HG02943 (cell line): Measurements from ENCODE around the gene PABPC4L.
"Not testable (repeated sequence)": the region's sequence is repeated elsewhere in the genome, so short reads cannot be mapped to it uniquely, and the experiment has no call there.

Source experiments
- ATAC-seq: cut with Tn5 transposase; IDR thresholded peaks from one replicate; pipeline ENCODE4 v1.9.1; 2021; ENCODE audit warnings: mild to moderate bottlenecking, low read depth, moderate library complexity; ENCODE audit not compliant: unreplicated experiment

Gene PABPC4L

DNA sequence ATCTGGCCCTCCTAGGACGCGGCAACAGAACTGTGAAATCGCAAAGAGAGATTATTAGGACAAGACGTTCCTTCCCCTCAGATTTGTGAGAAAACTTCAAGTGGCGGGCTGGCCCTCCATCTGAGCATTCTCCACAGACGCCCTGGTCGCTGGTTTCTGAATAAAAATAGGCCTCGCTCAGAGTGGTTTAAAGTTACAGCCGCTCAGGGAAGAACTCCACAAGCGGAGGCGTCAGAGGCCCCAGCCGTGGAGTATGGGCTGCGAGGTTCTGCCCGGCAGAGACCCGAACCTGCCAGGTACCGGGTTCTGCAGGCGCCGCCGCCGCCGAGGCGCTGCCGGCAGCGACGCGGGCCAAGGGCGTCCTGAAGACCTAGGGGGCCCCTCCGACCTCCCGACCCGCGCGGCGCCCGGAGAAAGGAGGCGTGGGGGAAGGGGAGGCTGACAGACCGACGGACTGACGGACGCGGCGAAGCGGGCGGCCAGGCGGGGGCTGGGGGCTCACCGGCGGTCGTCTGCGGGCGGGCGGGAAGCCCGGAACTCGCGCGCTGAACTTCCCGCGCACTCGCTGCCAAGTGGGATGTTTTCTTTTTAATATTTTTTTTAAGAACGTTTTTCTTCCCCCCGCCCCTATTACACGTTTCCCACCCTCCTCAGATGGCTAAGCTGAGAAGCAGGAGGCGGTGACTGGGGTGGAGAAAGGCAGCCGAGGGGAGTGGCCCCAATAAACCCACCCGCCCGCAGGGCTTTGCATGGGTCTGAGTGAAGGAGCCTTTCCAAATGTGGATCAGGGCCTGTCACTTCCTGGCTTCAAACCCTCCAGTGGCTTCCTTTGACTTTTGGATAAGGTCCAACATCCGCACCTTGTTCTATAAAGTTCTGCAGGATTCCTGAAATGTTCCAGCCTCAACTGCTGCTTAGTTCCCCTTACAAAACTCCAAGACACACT lies at the start of gene PABPC4L:
PABPC4L (minus strand) TSS at position 574 of the 946 bp plus-strand sequence. CDS start 770 bp downstream, outside the sequence.
- ATAC-seq, result no peak

DNA sequence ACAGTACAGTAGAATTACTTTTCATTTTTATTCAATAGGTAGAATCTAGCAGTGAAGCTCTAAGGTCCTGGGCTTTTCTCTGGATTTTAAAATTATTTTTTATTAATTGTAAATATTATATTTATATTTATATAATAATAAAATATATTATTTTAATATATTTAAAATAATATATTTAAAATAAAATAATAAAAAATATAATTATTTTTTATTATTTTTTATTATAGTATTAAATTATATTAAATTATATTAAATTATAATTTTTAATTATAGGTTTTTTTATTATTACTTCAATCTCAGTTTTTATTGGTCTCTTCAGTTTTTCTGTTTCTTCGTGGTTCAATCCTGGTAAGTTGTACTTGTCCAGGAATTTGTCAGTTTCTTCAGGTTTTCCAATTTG lies 49.7 kb upstream of the PABPC4L start:
- no peak for ATAC-seq

DNA sequence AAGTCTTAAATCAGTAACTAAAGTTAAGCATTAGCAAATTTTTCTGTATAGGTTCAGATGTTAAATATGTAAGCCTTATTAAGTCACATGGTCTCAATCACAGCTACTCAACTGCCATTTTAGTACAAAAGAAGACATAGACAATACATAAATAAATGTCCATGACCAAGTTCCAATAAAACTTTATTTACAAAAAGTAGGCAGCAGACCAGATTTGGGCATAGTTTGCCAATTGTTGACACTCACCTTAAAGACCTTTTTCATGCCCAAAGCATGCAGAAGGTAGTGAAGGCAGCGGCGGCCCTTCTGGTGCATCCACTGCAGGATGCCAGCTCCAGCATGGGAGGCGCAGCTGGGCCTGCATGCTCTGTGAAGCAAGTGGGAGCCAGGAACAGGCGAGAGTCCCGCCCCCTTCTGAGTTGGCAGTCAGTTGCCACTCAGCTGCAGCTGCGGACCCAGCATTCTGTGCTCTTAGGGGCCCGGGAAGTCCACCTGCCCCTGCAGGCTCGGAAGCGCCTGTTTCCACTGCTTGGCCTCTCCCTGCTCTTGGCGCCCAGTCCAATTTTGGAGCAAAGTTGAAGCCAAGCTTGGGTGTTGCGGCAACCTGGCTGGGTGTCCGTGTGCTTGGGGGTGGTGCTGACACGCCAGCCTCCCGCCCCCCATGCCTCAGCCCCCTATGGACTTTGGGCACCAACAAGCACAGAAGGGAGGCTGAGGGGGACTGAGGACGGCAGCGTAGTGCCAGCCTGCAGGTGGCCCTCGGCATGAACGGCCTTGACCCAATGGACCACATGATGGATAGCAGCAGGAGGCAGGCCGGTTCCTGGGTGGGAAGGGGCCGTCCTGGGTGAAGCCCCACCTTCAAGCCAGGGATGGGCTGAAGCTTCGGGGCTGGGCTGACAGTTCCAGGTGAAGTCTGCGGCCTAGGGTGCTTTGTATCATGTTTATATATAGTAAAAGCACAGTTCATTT lies 42.4 kb upstream of the PABPC4L start:
- no peak for ATAC-seq

DNA sequence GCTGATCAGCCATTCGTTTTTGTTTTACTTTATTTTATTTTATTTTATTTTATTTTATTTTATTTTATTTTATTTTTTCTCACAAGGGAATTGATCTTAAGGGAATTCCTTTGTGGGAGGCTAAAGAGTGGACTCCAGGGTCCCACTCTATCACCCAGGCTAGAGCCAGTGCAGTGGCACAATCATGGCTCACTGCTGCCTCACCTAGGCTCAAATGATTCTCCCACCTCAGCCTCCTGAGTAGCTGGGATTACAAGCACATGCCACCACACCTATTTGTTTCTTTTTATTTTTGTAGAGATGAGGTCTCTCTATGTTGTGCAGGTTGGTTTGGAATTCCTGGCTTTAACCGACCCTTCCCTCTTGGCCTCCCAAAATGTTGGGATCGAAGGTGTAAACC lies 17.5 kb upstream of the PABPC4L start:
- no peak for ATAC-seq

DNA sequence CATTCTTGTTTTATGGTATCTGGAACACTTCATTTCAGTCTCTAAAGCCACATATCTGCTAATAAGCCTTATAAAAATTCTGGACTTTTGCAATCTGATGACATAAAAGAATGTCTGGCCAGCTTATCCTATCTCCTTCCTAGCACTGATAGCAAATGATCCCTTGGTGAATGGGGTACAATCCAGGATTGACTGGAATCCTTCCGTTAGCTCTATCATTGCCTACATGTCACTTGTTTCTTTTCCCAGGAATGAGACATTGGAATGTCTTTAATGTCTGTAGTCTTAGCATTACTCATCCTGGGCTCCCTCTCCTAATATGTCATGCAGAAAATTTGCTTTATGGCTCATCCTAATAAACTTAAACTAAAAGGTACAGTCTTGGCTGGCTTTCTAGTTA lies 14.8 kb upstream of the PABPC4L start:
- no peak for ATAC-seq

DNA sequence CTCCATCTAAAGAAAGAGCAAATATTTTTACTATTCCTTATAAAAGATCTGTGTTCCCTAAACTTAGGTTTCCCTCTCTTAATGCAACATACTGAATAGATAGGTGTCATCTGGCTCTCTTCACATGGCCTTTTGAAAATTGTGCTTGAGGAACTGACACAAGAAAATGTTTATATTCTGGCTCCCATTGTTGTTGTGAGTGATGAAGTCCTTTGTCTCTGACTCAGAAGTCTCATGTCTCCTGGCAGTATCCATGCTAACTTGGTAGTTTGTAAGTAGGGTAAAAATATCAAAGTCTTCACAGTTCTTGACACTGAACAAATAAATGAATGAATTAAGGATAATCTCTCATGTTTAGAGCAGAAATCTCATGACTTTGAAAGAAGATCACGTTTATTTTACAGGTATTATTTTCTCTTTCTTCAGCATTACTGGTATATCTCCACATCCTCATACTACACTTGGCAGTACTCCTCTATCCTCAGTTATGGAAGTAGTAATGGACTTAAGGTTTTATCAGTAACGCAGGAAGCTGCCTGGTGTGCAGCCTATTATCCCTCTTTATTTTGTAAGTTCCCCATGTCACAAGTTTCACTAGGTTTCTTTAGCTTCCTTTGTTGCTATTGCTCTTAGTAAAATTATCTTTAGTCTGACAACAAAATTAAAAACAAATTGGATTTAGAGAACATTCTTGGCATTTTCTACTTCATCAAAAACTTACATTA lies 14.2 kb upstream of the PABPC4L start:
- no peak for ATAC-seq

DNA sequence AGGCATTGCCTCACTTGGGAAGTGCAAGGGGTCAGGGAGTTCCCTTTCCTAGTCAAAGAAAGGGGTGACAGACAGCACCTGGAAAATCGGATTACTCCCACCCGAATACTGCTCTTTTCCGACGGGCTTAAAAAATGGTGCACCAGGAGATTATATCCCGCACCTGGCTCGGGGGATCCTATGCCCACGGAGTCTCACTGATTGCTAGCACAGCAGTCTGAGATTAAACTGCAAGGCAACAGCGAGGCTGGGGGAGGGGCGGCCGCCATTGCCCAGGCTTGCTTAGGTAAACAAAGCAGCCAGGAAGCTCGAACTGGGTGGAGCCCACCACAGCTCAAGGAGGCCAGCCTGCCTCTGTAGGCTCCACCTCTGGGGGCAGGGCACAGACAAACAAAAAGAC lies 6.4 kb upstream of the PABPC4L start:
- ATAC-seq, result not testable (repeated sequence)

DNA sequence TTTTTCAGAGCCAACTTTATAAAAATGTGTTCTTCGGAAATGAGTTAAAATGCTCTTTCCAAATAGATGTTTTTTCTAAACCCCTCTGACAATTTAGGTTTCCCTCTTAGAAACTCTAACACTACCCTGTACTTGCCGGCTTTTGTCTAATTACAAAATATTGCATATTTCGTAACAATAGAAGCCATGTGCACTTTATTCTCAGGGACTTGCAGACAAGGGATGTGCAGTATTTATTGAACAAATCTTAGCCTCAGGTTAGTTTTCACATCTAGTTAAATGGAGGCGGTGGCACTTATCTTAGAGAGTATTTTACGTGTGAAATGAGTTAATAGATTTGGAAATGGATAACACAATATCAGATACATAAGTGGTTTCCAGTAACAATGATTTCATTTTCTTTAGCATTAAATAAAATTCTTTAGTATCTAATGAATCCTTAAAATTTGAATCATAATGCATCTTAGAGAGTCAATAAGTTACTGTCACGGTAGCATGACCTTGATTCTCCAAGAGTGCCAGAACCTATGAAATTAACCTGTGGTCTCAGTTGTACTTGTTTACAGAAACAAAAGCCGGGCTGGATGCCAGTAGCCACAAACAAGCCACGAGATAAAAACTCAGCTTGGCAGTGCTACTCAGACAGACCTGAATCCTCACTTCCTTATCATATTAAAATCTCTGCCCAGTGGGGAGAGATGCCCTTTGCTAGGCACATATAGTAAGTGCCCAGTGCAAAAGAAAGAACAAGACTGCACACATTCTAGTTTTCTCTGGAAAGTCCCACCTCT lies 772 bp upstream of the PABPC4L start:
- no peak for ATAC-seq

DNA sequence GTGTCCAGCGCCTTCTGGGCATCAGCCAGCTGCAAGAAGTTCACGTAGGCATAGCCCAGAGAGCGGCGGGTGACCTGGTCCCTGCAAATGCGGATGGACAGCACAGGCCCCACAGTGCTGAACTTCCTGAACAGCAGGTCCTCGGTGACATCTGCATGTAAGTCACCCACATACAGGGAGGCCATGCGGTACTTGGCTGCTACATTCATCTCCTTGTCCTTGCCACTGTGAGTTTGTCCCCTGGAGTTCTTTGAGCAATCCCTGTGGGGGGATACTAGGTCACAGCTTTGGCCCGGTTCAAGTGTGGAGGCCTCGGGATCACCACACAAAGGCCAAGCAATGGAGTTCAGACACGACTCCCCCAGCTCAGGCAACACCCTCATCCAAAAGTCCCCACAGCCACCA lies 776 bp downstream of the PABPC4L start:
- no peak for ATAC-seq

DNA sequence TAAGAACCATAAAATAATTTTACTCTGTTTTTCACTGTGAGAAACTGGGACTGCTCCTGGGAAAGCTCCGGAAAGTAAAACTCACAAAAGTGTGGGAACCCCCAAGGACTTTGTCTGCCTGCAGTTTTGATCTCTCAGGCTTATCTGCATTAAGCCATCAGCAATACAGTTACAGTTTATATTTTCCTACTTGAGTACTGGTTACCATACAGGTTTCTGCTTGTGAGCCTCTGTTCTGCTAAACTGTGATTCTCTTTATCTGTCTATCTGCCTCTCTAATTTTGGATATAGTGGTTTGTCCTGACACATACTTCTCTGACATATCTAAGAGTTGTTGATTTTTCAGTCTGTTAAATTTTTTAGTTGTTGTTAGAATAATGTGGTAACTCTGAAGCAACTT lies 11.6 kb downstream of the PABPC4L start:
- no peak for ATAC-seq

DNA sequence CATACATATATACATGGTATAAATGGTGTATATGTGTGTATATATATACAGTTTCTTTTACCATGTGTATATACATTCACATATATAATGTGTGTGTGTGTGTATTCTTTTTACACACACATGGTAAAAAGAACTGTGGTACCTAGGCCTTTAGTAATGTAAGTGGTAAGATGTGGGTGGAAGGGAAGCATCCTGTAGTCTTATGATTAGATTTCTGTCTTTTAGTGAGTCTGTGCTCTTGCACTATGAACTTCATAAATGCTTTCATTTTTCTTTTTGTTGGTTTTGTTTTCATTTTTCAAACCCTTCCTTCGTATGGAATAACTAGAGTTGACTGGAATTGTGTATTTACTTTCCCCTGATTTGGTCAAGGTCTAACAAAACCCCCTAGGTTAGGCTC lies 12.1 kb downstream of the PABPC4L start:
- ATAC-seq, result no peak

DNA sequence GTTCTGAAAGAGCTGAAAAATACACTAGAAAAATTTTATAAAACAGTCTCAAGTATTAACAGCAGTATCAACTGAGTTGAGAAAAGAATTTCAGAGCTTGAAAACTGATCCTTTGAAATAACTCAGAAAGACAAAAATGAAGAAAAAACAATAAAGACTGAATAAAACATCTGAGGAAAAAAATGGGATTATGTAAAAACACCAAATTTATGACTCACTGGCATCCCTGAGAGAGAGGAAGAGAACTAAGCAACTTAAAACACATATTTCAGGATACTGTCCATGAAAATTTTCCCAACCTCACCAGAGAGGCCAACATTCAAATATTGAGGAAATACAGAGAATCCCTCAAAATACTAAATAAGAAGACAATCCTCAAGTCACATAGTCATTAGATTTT lies 22.9 kb downstream of the PABPC4L start:
- ATAC-seq, result no peak

DNA sequence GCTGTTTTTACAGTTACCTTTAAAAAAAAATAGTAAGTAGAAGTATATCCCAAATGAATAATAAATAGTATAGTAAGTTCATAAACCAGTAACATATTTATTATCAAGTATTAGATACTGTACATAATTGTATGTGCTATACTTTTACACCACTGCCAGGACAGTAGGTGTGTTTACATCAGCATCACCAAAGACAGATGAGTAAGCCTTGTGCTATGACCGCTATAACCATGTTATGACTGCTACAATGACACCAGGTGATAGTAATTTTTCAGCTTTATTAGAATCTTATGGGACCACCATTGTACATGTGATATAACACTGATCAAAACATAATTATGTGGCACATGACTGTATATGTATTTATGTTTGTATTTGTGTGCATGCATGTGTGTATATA lies 27.3 kb downstream of the PABPC4L start:
- no peak for ATAC-seq

DNA sequence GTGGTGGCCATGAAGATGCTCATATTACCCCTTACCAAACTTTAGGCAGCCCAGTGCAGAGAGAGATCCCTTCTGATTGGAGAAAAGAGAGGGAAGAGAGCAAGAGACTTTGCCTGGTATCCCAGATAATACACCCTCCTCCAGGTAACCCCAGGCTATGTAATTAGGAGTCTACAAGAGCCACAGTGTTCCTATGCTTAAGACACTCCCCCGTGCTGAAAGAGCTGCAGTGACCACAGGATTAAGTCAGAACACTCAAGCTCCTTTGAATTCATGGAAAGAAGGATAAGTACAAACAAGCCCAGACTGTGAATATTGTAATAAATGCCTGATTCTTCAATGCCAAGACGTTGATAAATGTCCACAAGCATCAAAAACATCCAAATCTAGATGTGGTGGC lies 41.4 kb downstream of the PABPC4L start:
- no peak for ATAC-seq

DNA sequence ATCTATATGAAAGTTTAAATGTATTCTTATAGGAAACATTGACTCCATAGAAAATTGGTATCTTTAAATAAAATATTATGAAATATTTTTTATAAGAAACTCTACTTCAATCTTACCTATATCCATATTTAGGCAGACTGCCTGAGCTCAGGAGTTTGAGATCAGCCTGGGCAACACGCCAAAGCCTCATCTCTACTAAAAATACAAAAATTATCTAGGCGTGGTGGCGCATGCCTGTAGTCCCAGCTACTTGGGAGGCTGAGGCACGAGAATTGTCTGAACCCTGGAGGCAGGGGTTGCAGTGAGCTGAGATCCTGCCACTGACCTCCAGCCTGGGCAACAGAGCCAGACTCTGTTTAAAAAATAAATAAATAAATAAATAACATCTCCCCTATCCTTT lies 47.5 kb downstream of the PABPC4L start:
- ATAC-seq, result no peak

DNA sequence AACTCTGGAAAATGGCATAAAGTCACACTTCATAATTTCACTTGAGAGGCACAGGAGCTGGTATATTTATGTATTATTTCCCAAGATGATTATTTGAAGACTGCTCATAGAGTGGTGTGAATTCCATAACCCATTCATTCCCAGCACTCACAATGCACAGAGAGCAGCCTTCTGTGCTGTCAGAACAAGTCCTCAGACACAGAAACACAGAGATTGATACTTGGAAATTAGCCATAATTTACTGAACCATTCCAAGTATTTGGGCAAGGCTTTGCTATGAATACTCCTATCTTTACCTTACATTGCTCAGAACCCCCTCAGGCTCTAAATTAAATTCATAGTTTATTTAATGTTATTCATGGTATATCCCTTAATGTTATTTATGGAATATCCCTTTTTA lies 53.6 kb downstream of the PABPC4L start:
- no peak for ATAC-seq
